A673 (cell line): ENCODE measurements around the gene SCN10A. TPM values are rescaled to one million over a fixed set of nuclear protein-coding genes. Genes with fewer than 3 reads are reported as not detected.

ENCODE experiments used
- BruUV-seq: library from RNA; stranded (reverse); fragments of 400-500 nt; replicated peaks from 2 replicates; lab custom pipeline; 2021; lab: Mats Ljungman, UMichigan
- CTCF ChIA-PET: fragments of 300-600 bp; sonication (Branson Sonifier 250); formaldehyde crosslinking; loops from one replicate; lab custom pipeline; 2022; ENCODE audit warnings: antibody characterized with exemption; lab: Charles Lee
- POLR2A ChIA-PET: fragments of 300-600 bp; sonication (Branson Sonifier 250); formaldehyde crosslinking; loops from one replicate; lab custom pipeline; 2022; ENCODE audit warnings: antibody characterized with exemption; ENCODE audit not compliant: low non-redundant PET; lab: Charles Lee
- DNase-seq: peaks from one replicate; pipeline ENCODE4 v3.0.0-alpha.2; 2015; ENCODE audit warnings: low spot score
- H3K27ac ChIP-seq: fragments of 200-600 bp; sonication (generic); 2 replicates; pipeline ENCODE4 v1.5.1; 2016; ENCODE audit warnings: mixed run types, low read depth, mild to moderate bottlenecking, mixed read lengths, antibody characterized with exemption, low read length; ENCODE audit not compliant: poor library complexity, severe bottlenecking
- H3K27me3 ChIP-seq: fragments of 200-600 bp; sonication (generic); replicated peaks from 2 replicates; pipeline ENCODE4 v1.6.1; 2017; ENCODE audit warnings: mixed run types, low read depth, mild to moderate bottlenecking, mixed read lengths, antibody characterized with exemption, low read length; ENCODE audit not compliant: insufficient read depth, poor library complexity
- H3K36me3 ChIP-seq: fragments of 200-600 bp; sonication (generic); 2 replicates; pipeline ENCODE4 v1.6.1; 2016; ENCODE audit warnings: mixed run types, mild to moderate bottlenecking, mixed read lengths, antibody characterized with exemption, low read length; ENCODE audit not compliant: insufficient read depth, poor library complexity, severe bottlenecking
- H3K4me1 ChIP-seq: fragments of 200-600 bp; sonication (generic); 2 replicates; pipeline ENCODE4 v1.6.1; 2017; ENCODE audit warnings: mixed run types, mild to moderate bottlenecking, mixed read lengths, antibody characterized with exemption, low read length; ENCODE audit not compliant: insufficient read depth, poor library complexity, severe bottlenecking
- H3K4me3 ChIP-seq: fragments of 200-600 bp; sonication (generic); 2 replicates; pipeline ENCODE4 v1.5.1; 2016; ENCODE audit warnings: low read depth, mixed run types, mild to moderate bottlenecking, mixed read lengths, low read length; ENCODE audit not compliant: poor library complexity, severe bottlenecking
- H3K9me3 ChIP-seq: fragments of 200-600 bp; sonication (generic); 2 replicates; pipeline ENCODE4 v1.6.1; 2016; ENCODE audit warnings: mixed run types, low read depth, mild to moderate bottlenecking, mixed read lengths, antibody characterized with exemption, low read length; ENCODE audit not compliant: poor library complexity, severe bottlenecking
- EZH2 ChIP-seq: fragments of 200-600 bp; sonication (generic); IDR thresholded peaks from 2 replicates; pipeline ENCODE4 v1.6.1; 2017; ENCODE audit warnings: borderline replicate concordance, low read depth, mild to moderate bottlenecking, mixed read lengths, antibody characterized with exemption, low read length; ENCODE audit not compliant: poor library complexity, severe bottlenecking
- intact Hi-C: fragments of 100-400 bp; cut with micrococcal nuclease; formaldehyde crosslinking; loops from one replicate; pipeline ENCODE4 v1.10.0; 2022; ENCODE audit not compliant: unreplicated experiment
- total RNA-seq: library from RNA; stranded (reverse); gene quantifications from 2 replicates; pipeline ENCODE4 v1.2.3, GENCODE V29; 2021
- TF ChIP-seq, protein P1 (sequence below): fragments of 300-800, 200-600 bp; sonication (generic); conservative IDR thresholded peaks from 2 replicates; pipeline ENCODE4 v1.5.1; 2017; ENCODE audit warnings: low read depth, mild to moderate bottlenecking, antibody characterized with exemption, low read length, moderate library complexity, mixed read lengths

The SCN10A gene
- total RNA-seq, 1 experiment from 2014 or later, result not detected

DNA sequence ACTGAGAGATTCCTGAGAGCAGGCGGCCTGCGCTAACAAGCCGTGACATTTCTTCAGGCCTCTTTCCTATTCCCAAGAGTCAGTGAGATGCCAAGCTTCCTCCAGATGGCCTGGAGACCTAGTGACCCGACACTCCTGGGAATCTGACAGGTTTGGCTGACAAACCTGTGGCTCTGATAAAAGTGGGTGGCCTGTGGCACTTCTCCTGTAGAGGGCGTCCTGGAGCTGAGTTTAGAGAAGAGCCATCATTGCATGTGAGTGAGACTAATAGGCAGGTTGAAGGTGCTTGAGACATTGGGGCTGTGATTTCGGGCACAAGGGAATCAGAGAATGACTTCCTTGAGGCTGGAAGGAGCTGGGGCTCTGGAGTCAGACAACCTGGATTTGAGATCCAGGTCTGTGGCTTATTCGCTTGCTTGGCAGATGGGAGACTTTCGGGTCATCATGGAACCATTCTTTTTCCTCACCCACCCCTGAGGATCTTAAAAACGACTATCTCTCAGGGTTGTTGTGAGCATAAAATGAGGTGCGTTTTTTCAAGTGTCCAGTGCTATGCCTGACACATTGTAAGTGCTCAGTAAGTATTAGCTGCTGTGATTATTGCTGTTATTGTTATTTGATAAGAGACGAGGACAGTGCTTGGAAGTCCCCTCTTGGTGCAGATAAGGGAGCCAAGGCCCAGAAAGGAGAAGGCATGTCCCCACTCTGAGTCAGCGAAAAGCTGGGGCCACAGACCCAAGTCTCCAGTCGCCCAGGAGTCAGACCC is 77.2 kb downstream of the SCN10A start:
- no peak for TF ChIP-seq EZH2
- TF ChIP-seq, protein P1, sequence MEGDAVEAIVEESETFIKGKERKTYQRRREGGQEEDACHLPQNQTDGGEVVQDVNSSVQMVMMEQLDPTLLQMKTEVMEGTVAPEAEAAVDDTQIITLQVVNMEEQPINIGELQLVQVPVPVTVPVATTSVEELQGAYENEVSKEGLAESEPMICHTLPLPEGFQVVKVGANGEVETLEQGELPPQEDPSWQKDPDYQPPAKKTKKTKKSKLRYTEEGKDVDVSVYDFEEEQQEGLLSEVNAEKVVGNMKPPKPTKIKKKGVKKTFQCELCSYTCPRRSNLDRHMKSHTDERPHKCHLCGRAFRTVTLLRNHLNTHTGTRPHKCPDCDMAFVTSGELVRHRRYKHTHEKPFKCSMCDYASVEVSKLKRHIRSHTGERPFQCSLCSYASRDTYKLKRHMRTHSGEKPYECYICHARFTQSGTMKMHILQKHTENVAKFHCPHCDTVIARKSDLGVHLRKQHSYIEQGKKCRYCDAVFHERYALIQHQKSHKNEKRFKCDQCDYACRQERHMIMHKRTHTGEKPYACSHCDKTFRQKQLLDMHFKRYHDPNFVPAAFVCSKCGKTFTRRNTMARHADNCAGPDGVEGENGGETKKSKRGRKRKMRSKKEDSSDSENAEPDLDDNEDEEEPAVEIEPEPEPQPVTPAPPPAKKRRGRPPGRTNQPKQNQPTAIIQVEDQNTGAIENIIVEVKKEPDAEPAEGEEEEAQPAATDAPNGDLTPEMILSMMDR, result peak; percentile 66
- Histone ChIP-seq H3K4me3 (no peak overlapping the region), H3K27me3 (peaks cover 12% of the 10 kb centered on the region), H3K9me3 (no peaks in the 10 kb centered on the region), H3K4me1 (no peaks in the 10 kb centered on the region), H3K36me3 (no peaks in the 10 kb centered on the region), H3K27ac (no peak overlapping the region)
- BruUV-seq, result no TSS peak
- peak; percentile 23 for DNase-seq
- intact Hi-C loops, result loop anchor here (10.0 kb wide), 2 partner anchors 96 to 266 kb away; no protein-coding TSS in a partner anchor
- ChIA-PET CTCF (interaction anchor here (0.7 kb wide), 1 partner anchor 50 kb away, joined by 4 read pairs; no protein-coding TSS in a partner anchor), POLR2A (no interaction called here)

DNA sequence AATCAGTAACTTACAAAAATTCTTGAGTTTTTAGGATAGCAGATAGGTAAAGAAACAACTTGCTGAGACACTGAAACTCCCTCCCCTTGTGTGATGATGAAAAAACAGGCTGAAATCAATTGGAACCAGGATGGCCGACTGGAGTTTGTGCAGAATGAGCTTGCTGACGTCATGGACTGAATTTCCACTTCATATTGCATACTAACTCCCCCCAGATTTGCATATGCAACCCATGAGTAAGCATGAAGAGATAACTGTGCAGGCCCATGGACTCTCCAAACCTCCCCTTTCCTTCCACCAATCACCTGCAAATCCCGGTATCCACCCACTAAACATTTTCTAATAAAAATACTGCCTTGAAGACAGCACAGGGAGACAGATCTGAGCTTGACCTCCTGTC is 84.5 kb downstream of the SCN10A start:
- BruUV-seq, result no TSS peak
- H3K27ac ChIP-seq, result no peak overlapping the region
- no peak for DNase-seq

DNA sequence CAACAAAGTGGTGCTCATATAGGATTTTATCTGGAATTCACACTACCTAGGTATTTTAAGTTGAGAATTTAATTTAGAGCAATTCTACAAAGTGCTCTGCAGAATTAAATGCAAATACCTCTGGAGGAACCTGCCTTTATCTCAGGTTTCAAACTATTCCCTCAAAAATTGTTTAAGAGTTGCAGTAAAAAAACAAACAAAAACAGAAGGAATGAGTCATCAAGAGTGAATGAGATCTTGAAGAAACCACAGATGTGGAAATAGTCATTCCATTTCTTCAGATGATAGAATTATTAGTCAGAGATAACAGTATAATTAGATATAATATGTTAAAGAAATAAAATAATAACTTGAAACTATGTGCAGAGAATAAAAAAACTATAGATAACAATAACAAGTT is 85.7 kb downstream of the SCN10A start:
- no peak for TF ChIP-seq EZH2
- TF ChIP-seq, protein P1, result no peak
- BruUV-seq, result no TSS peak
- Histone ChIP-seq H3K36me3 (no peaks in the 10 kb centered on the region), H3K27ac (no peak overlapping the region), H3K4me3 (no peak overlapping the region), H3K4me1 (no peaks in the 10 kb centered on the region), H3K9me3 (no peaks in the 10 kb centered on the region), H3K27me3 (no peaks in the 10 kb centered on the region)
- CTCF ChIA-PET, result no interaction called here
- POLR2A ChIA-PET, result no interaction called here
- no peak for DNase-seq
- intact Hi-C loops, result loop anchor here (10.0 kb wide), 2 partner anchors 105 to 275 kb away; no protein-coding TSS in a partner anchor

More for the DNA sequence above, 84.5 kb downstream of the SCN10A start:
- Histone ChIP-seq H3K36me3 (no peaks in the 10 kb centered on the region), H3K9me3 (no peaks in the 10 kb centered on the region), H3K27me3 (no peaks in the 10 kb centered on the region), H3K4me1 (no peaks in the 10 kb centered on the region), H3K4me3 (no peak overlapping the region)
- CTCF ChIA-PET, result no interaction called here
- TF ChIP-seq, protein P1, result no peak
- no peak for TF ChIP-seq EZH2
- POLR2A ChIA-PET, result no interaction called here
- intact Hi-C loops, result loop anchor here (10.0 kb wide), 2 partner anchors 103 to 273 kb away; no protein-coding TSS in a partner anchor
